GM19372 (cell line): ENCODE measurements around the gene NME2.
"Not testable (repeated sequence)": the region's sequence is repeated elsewhere in the genome, so short reads cannot be mapped to it uniquely, and the experiment has no call there.

Source experiments
- ATAC-seq: cut with Tn5 transposase; IDR thresholded peaks from one replicate; pipeline ENCODE4 v1.9.1; 2021; ENCODE audit warnings: mild to moderate bottlenecking, low read depth, moderate library complexity; ENCODE audit not compliant: unreplicated experiment

NME2 gene

DNA sequence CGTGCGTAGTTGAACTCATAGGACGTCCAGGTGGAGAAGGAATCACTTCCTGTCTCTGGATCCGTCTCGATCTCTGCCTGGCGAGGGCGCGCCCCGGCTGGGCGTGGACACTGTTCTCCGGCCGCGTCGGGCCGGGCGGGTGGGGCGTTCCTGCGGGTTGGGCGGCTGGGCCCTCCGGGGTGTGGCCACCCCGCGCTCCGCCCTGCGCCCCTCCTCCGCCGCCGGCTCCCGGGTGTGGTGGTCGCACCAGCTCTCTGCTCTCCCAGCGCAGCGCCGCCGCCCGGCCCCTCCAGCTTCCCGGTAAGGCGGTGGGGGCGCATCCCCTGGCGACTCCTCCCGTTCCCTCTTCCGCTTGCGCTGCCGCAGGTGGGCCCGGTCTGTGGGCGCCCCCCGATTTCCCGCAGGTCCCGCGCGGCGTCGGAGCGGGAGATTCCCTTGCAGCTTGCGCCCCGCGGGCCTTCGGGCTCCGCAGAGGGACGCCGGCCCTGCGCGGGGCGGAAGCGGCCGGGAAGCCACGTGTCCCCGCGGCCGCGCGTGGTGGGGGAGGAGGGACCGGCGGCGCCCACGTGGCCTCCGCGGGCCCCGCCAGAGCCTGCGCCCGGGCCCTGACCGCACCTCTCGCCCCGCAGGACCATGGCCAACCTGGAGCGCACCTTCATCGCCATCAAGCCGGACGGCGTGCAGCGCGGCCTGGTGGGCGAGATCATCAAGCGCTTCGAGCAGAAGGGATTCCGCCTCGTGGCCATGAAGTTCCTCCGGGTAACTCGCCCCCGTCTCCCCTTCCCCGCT is at the start of gene NME2:
NME2 (plus strand) TSS at position 214 of the 789 bp plus-strand sequence; CDS start at position 634, 420 bp downstream.
- ATAC-seq, result peak; percentile 82

- no peak for ATAC-seq
These were observed 47.6 kb upstream of the NME2 start for GRCh38 chr17:51118330-51119195.

GRCh38 chr17:51119415-51120356 is 46.5 kb upstream of the NME2 start:
- peak; percentile 16 for ATAC-seq

DNA sequence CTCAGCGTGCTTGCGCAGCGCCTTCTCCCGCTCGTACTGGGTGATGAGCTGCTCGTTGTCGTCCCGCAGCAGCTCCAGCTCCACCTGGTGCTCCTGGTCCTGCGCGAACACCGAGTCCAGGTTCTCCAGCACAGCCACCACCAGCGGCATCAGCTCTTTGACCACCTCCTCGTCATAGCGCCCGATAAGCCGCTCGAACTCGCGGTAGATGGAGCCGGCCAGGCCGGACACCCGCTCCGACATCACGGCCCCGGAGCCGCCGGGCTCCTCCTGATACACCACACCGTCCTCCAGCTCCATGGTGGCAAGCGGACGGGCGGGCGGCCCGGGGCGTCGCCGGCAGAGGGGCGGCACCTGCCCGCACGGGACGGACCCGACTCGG is 45.9 kb upstream of the NME2 start:
- ATAC-seq, result peak; percentile 24

GRCh38 chr17:51120739-51121619 is 45.2 kb upstream of the NME2 start, which contains the start of gene SPAG9:
SPAG9 (minus strand) TSS chr17:51120868; CDS start chr17:51120656, 212 bp downstream.
- ATAC-seq, result peak; percentile 73

DNA sequence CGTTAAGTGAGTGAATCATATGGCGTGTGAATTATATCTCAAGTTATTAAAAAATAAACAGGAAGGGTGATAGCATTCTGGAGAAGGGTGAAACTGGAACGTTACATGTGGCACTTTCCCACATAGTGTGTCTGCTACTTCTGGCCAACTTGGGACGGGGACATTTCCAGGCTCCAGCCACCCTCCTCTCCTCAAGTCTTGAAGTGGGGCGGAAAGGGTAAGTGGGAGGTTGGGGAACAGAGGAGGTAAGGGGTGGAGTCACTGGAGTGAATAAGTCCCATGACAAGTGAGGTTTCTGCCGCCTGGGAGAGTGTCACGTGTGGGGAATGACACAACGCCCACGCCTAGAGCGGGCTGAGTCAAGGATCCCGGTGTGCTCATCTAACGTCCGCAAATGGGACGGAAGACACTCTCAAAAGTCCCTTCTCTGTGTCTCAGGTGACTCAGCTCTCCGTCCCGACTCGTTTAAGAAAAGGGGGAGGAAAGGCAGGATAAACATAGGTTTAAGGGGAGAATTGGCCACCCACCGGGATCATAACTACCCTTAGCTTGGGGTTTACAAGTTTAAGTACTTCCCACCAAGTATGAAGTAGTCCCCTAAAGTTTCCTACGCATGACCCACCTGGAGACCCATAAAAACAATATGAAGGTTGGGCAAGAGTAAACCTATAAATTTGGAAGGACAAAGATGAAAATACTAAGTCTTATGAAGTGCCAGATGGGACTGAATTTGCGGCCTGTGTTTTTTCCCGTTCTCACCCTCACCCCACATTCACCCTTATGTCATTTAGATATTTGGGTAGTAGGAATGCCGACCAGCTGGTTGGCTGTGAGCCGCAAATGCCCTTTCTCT is 44.4 kb upstream of the NME2 start:
- ATAC-seq, result no peak

DNA sequence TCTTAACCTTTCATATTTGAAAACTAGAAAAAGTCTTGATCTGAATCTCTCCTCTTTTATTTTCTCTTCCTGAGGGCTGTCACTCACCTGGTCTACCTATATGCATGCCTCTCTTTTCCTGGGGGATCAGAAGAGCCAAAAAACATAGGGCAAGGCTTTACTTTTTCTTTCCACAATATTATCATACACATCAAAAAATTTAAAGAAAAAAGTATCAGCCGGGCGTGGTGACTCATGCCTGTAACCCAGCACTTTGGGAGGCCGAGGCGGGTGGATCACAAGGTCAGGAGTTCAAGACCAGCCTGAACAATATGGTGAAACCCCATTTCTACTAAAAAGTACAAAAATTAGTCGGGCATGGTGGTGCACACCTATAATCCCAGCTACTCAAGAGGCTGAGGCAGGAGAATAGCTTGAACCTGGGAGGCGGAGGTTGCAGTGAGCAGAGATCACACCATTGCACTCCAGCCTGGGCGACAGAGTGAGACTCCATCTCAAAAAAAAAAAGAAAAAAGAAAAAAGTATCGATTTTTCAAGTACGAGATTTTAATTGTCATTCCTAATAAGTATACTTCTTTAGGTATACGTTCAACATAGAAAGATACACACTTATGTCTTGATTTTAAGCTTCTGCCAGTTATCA is 43.6 kb upstream of the NME2 start:
- not testable (repeated sequence) for ATAC-seq

DNA sequence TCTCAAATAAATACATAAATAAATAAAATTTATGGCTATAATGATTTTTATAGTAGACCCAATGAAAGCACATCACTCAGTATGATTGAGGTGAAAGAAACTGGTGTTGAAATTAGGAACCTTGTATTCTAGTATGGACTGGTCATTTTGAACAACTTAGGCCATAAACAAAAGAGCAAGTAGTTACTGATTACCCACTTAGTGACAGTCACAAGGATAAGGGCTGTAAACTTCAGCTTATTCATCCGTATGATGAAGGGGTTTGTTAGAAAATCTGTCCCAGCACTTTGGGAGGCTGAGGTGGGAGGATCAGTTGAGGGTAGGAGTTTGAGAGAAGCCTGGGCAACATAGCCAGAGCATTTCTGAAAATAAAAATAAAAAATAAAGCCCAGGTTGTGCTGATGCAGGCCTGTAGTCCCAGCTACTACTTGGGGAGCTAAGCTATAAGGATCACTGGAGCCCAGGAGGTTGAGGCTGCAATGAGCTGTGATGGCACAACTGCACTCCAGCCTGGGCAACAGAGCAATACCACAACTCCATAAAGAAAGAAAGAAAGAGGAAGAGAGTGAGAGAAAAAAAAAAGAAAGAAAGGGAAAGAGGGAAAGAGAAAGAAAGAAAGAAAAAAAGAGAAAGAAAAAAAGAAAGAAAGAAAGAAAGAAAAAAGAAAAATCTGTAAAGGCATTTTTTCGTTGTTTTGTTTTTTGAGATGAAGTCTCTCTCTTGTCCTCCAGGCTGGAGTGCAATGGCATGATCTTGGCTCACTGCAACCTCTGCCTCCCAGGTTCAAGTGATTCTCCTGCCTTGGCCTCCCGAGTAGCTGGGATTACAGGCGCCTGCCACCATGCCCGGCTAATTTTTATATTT is 41.3 kb upstream of the NME2 start:
- ATAC-seq, result no peak

GRCh38 chr17:51128076-51128475 is 38.1 kb upstream of the NME2 start:
- no peak for ATAC-seq

DNA sequence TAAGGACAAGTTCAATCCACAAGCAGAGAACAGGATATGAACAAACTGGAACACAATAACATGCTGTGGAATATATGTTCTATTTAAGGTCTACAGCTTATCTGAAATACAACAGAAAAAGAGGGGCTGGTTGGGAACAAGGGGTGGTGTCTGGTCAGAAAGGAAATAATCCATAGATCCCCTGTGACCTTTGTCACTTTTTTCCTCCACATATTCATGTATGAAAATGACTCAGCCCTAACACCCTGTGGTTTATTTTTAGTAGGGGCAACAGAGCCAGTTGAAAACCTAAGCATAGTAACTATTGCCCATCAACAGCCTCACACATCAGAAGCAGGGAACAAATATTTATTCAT is 33.3 kb upstream of the NME2 start:
- no peak for ATAC-seq

GRCh38 chr17:51133365-51133764 is 32.8 kb upstream of the NME2 start:
- no peak for ATAC-seq

DNA sequence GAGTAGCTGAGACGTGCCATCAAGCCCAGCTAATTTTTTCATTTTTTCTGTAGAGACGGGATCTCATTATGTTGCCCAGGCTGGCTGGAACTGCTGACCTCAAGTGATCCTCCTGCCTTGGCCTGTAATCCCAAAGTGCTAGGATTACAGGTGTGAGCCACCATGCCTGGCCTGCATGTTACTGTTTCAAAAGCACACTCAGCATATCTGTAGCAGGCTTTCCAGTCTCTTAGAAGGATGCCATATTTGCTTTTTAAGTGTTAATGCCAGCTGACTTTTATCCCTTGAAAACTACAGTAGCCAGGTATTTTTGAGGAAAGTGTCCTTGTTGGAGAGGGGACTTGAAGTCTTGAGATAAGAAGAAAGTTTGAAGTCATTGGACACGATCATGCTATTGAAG is 30.3 kb upstream of the NME2 start:
- no peak for ATAC-seq

DNA sequence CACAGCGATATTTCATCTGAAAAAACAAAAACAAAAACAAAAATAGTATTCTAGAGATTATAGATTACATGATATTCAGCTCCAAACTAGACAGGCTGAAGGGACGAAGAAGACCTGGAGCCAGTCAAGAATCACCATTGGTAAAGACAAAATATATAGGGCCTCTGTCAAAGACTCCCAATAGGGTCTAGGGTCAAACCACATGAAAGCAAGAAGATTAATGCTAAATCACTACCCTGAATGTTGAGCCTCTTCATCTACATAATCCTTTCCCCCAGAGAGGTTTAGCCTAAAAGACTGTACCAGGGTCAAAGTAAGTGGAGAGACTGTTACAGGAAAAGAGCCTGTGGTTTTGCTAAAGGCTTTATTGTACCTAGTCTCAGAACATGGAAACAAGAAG is 23.6 kb upstream of the NME2 start:
- no peak for ATAC-seq

- no peak for ATAC-seq
These were observed 21.8 kb upstream of the NME2 start for GRCh38 chr17:51144266-51145022.

- ATAC-seq, result no peak
These were observed 18.6 kb upstream of the NME2 start for GRCh38 chr17:51147650-51148049.

DNA sequence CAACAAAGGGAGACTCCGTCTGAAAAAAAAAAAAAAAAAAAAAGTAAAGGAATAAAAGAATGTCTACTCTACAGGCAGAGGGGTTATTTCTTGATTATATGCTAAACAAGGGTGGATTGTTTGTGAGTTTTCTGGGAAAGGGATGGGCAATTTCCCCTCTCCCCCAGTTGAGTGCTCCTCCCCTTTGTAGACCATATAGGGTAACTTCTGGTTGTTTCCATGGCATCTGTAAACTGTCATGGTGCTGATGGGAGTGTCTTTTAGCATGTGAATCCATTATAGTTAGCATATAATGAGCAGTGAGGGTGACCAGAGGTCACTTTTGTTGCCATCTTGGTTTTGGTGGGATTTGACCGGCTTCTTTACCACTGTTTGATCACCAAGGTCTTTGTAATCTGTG is 17.0 kb upstream of the NME2 start:
- ATAC-seq, result no peak

- ATAC-seq, result no peak
These were observed 15.3 kb upstream of the NME2 start for GRCh38 chr17:51150932-51151331.
